ENCODE measurements around the gene STAB2.
"Not testable (repeated sequence)": the region's sequence is repeated elsewhere in the genome, so short reads cannot be mapped to it uniquely, and the experiment has no call there.

Gene STAB2

DNA sequence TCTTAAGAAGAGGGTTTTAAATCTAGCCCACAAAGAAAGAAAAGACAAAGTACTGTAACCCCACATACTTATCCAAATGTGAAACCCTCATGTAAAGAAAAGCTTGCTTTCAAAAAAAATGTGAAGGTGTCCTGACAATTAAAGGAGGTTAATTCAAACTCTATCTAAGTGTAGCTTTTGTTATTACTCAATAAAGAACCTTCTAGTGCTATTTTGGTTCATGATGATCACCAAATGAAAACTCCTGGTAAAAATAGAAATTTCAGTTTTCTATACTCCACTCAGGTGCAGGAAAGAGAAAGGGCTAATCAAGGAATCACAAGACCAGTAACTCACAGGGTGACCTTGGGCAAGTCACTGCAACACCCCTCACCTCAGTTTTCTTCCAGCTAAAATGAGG is 1.6 kb downstream of the STAB2 start:
- DNase-seq (ENCODE audit: low spot score): no peak

DNA sequence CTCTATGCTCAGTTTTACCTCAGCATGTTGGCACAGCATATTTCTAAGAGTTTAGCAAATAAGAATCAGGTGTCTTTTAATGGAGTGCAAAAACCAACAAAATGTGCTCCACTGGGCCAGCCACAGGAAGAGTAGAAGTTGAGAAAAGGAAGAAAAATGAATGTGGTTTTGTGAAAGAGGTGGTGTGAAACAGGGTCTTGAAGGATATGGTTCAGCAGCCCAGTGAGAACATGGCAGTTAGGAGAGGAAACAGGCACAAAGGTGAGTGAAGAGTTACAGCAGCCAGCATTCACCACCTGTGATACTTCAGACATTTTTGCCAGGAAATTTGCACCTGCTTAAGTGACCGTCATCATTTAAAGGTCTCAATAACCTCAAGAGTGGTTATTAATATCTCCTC is 2.4 kb downstream of the STAB2 start:
- no peak for DNase-seq (ENCODE audit: low spot score)

DNA sequence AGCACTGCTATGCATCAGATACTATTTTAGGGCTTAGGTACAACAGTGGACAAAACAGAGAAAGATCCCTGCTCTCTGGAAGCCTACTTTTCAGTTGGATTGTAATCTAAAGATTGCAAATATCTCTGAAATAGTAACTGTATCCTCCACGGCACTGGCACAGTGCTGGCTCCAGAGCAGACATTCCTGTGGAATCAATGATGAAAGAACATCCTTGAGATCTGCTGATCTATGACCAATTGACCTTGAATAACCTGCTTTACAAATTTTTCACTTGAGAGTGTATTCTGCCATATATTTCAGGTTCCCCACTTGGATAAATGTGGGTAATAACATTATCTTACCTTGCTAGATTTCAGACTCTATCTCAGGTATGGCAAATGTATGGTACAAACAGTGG is 3.2 kb downstream of the STAB2 start:
- no peak for DNase-seq (ENCODE audit: low spot score)

DNA sequence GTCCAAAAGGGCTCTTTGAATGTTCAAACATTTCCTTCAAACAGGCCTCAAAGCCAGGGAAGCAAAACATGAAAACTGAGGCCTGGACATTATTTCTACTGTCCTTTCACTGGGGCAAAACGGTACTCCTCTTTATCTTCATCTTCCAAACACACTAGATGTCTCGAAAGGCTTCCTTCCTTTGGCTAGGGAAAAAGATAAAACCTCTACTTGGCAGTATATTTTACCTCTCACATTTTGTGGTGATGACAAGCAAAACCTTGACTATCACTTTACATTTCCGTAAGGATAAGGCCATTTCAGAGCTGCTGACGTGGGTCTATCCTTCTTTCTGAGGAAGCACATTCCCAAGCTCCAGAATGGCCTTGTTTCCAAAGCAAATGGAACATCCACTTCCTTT is 9.9 kb downstream of the STAB2 start:
- DNase-seq (ENCODE audit: low spot score): no peak

DNA sequence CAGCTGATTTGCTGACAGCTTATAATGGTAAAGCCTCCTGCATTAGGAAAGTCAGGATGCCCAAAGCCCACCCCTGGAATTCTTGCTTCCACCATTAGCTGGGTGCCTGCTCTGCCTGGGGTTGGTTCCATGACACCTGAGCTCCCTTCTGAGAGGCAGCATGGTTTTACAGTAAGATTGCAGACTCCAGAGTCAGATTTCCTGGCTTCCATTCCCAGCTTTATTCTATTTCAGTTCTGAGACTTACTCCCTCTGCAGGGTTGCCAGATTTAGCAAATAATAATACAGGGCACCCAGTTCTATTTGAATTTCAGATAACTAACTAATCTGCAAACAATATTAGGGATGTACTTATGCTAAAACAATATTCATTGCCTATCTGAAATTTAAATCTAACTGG is 12.2 kb downstream of the STAB2 start:
- no peak for DNase-seq (ENCODE audit: low spot score)

DNA sequence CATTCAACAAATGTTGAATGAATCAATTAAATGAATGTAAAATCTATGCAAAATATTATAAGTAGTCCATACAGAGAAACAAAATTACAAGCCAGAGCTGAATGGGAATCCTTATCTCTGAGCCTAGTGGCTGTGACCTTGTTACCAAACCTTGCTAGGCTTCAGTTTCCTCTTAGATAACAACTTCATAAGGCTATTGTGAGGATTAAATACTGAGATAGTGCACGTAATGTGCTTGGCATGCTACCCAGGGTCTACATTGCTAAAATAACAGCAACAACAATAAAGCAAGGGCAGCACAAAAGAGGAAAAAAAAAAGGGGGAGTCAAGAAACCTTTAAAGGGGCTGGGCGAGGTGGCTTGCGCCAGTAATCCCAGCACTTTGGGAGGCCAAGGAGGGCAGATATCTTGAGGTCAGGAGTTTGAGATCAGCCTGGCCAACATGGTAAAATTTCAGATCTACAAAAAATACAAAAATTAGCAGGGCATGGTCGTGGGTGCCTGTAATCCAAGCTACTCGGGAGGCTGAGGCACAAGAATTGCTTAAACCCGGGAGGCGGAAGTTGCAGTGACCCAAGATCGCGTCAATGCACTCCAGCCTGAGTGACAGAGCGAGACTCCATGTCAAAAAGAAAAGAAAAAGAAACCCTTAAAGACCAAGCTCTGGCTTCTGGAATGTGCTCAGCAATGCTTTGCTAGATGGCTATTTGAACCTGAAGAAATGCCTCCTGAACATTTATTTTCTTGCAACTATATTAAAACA is 14.1 kb downstream of the STAB2 start:
- no peak for DNase-seq (ENCODE audit: low spot score)

DNA sequence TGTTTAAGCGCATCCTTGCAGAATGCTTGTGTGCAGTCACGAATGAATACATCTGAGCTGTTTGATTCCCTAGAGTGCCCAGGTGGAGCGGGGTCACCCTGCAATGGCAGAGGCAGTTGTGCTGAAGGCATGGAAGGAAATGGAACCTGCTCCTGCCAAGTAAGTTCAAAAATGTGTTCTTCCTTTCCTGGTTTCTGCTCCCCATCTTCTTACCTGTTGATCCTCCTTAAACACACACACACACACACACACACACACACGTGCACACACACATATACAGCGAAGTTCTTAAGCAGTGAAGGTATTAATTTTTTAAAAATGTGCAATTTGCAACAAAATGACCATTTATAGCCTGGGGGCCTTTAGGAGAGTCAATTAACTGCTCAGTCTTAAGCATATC is 33.3 kb downstream of the STAB2 start:
- DNase-seq (ENCODE audit: low spot score): no peak

DNA sequence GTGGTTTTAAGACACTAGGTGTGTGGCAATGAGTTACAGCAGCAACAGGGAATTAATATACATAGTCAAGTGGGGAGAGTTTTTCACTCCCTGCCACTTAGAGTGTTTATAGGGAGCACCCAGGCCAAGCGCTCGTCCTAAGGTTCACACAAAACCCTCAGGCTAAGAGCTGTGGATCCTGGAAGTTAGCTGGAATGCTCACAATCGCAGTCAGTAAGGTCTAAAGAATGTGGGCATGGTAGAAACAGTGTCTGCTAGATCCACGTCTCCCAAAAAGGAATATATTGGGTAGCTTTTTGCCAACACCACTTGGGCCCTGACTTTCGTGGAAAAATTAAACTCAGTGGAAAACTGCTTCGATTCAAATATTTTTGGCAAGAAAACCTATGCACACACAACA is 36.6 kb downstream of the STAB2 start:
- no peak for DNase-seq (ENCODE audit: low spot score)

DNA sequence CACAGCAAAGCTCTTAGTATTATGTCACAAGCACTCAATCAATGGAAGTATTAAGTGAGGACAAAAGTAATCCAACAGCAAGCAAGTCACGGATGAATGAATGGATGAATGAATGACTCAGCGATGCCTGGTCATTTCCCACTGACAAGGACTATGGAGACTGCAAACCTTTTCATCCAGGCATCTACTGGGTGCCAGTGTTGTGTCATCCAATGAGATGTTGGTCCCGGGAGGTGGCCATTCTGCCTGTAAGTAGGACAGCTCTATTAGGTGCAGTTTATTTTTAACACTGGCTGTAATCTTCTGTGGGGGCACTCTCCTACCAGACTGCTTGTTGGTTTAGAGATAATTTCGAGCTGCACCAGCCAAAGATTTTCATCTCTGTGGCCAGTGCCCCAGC is 39.4 kb downstream of the STAB2 start:
- DNase-seq (ENCODE audit: low spot score): no peak

DNA sequence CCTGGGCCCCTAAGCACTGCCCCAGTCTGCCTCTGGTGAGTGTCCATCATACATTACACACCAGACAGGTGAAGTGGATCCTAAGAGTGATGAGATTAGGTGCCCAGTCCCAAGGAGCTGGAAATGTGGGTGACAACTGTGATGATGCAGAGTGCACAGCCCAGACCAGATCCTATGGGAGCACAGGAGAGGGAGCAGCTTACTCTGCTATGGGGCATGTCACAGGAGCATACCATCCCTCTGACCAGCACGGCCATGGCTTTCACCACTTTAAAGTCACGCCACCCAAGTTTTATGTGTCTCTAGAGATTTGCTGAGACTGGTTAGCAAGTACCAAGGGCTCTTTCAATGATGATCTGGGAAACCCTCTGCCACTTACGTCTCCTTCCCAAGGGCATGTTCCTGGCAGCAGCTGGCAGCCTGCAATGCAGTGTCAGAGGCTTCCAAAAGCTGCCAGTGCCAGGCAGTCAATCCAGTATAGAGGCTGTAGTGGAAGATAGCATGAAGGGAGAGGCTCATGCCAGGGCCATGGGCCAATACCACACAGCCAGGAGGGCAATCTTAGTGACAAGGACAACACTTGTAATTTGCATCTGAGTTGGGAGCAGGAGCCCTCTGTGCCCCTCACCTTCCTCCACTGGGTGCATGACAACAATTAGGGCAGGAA is 40.2 kb downstream of the STAB2 start:
- no peak for DNase-seq (ENCODE audit: low spot score)

DNA sequence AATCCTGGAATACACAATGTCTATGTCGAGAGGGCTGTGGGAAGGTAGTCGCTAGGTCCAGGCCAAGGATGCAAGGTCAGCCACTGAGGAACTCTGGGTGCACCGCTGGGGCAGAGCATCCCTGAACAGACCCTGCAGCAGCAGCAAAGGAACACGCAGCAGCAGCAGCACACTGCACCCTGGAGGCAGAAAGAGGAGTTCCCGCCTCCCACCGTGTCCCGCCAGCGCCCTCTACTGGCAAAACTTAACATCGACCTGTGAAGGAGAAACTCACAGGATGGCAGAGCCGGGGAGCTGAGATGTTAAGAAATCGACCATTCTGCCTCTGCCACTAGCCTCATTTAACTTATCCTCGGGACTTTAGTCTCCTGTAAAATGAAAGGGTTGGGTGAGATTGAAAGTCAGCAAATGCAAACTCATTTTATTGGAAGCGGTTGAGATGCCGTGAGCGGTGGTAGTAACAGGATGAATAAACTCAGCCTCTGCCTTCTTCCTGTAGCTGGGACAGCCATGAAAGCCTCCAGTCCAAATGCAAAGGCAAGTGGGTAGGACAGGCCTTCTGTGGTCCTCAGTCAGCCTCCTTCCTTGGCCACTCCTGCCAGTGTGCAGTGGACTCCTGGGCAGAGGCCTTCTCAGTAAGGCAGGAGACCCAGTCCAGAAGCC is 45.6 kb downstream of the STAB2 start:
- DNase-seq (ENCODE audit: low spot score): peak; percentile 71

DNA sequence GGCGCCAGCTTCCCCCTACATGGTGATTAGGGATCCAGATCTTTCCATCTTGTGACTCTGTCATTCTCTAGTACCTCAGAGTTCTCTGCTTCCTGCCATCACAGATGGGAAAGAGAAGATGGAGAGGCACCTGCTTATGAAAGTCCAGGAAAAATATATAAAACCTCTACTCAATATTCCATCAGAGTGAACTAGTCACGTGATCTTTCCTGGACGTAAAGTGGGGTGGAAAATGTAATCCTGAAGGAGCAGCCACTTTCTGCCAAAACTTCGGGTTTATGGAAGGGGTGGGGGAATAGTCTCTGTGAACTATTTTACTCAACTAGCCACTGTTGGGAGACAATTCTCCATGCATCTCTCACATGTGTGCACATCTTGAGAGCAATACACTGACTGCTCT is 47.7 kb downstream of the STAB2 start:
- no peak for DNase-seq (ENCODE audit: low spot score)

DNA sequence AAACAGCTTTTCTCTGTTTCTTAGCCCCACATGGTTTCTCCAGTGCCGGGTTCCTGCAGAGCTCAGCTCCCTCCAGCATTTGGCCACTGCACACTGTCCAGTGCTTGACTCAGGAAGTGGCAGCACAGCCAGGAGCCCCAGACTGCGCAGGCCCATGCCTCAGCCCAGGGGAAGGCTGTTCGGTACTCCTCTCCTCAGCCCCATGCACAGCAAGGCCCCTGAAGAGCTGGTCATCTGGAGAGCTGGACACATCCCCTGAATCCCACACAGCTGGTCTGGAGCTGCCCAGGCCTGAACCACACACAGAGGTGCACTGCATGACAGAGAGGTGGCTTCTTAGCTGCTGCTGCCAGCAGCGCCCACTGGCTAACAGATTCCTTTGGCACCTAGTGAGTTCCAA is 48.3 kb downstream of the STAB2 start:
- no peak for DNase-seq (ENCODE audit: low spot score)

DNA sequence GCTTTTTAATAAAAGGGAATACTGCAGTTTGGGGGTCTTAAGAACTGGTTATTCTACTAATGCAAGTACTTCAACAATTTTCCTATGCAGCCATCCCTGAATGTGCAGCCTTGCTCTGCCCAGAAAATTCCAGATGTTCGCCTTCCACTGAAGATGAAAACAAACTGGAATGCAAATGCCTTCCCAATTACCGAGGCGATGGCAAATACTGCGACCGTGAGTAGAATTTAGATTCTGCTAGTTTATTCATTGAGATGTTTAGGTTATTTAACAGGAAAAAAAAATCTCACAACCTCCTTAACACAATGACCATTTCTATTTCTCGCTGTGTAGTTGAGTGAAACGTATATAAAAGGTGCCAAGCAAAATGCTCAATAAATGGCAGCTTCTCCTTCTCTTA is 49.9 kb downstream of the STAB2 start:
- DNase-seq (ENCODE audit: low spot score): no peak

DNA sequence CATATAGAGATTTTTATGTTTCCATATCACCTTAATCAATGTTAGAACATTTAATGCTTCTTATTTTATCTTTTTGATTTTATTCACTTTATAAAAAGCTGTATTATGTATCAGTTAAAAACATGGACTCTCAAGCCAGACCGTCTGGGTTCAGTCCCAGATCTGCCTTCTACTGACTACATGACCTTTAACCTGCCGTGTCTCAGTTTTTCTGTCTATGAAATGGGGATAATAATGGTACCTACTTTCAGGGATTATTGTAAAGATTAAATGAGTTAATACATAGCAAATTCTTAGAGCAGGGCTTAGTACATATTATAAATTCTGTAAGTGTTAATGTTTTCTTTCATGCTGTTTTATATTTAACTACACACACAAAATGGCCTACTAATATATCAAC is 50.4 kb downstream of the STAB2 start:
- DNase-seq (ENCODE audit: low spot score): no peak

DNA sequence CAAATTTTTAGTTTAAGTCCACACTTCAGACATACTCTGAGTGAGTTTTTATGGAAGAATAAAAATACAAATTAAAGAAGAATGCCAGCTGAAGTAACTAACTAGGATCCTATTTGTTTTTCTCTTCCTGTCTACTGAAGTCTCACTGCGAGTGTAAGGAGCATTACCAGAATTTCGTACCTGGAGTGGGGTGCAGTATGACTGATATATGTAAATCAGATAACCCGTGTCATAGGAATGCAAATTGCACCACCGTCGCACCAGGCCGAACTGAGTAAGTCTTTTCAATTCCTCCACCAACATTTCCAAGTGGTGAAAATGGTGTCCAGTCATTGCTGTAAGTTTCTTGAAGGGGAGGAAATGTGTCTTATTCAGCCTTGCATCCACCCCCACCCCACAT is 52.9 kb downstream of the STAB2 start:
- DNase-seq (ENCODE audit: low spot score): no peak

DNA sequence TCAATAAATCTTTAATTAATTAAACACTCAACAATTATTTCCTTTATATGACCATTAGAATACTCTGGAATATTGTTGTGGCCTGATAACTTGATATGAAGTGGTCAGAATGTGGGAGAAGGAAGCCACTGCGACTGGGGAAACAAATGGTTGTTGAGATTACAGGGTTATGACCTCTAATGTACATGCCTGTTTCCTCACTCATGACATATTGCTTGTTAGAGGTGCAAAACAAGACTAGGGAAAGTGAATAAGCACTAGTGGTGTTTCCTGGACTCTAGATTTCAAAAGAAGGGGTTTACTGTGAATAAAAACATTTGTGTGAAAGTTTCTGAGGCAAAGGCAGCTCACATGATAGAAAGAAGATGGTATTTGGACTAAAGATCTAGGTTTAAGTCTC is 53.3 kb downstream of the STAB2 start:
- no peak for DNase-seq (ENCODE audit: low spot score)

DNA sequence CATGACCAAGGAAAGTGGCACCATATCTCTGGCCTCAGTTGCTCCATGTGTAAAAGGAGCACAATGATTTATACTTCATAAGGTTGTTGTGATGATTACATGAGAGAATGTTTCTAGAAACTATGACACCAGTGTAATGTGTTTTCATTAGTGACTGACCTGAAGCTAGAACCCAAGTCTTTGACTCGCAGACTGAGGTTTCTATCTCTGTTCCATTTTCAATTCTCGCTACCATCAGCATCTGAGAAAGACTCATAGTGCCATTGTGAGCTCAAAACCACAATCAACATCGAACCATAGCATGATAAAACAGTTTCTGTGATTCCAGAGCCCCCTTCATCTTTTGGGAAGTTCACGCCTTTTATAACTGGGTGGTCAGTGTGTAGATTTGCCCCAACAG is 53.8 kb downstream of the STAB2 start:
- DNase-seq (ENCODE audit: low spot score): no peak

DNA sequence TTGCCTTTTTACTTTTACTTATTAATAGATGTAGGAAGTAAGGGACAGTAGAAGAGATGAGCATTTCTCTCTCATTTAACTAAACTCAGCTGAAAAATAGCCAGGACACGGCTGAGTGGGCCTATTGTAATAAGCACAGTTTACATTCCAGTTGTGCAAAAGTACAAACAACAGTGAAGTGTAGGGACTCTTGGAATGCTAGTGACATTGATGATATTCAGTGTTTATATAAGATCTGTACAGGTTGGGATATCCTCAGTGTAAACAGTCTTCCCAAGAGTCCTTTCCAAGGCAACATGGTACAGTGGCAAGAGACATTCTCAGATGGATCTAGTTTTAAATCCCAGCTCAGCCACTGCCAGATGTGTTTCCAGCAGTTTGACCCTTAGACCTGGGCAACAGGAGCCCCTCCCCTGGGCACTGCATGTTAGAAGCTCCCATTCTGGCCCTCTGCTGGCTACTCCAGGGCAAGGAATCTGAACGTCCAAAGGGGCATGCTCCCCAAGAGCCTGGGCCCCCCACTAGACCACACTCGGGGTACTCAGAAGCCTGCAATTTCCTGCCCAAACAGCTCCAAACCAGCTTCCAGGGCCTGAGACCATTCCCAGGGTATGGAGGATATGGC is 55.3 kb downstream of the STAB2 start:
- no peak for DNase-seq (ENCODE audit: low spot score)

DNA sequence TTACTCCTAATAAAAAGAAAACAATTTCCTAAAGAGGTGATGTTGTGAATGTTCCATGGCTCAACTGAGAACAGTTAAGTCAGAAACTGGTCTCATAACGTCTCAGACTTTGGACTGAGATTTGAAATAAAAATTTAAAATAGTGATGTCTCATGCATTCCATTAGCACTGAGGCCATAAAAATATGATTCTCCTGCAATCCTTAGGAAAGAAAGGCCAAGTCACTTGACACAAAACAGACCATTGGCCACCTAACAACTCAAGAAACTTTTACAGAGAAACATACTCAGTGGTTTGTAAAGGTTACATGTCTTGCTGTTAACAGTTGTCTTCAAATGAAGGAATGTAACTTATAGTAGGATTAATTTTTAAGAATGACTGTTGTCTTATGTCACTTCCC is 58.1 kb downstream of the STAB2 start:
- DNase-seq (ENCODE audit: low spot score): no peak

DNA sequence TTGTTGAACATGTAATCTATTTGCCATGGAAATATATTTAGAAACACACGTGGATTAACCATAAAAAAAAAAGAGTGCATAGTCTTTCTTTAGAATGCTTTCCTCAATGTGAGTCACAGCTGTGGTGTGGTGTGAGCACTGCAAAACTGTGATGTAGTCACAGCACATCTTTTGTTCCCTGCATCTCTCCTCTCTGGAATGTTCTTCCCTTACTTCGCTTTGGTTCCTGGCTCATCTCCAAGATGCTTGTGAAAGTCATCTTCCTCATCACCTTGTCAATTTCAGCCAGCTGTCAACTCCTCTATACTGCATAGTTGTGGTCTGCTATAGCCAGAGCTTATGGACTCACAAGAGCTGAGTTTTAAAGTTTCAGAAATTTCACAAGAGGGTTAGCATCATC is 60.2 kb downstream of the STAB2 start:
- peak; percentile 41 for DNase-seq (ENCODE audit: low spot score)

DNA sequence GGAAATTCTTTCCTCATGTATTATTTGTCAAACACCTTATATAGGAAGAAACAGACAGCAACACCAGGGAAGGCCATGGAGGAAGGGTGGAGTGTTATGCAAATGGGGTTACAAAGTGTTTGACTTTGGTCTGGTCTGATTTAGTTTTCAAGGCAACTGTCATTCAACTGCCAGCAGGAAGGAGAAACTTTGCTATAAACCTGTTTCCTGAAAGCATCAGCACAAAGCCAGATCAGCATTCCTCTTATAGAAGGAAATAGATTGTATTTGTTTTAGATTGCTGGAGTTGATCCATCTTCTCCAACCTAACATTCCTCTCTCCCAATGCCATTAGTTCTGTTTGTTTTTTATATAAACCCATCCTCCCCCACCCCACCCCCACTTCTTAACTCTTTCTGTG is 65.7 kb downstream of the STAB2 start:
- DNase-seq (ENCODE audit: low spot score): no peak

DNA sequence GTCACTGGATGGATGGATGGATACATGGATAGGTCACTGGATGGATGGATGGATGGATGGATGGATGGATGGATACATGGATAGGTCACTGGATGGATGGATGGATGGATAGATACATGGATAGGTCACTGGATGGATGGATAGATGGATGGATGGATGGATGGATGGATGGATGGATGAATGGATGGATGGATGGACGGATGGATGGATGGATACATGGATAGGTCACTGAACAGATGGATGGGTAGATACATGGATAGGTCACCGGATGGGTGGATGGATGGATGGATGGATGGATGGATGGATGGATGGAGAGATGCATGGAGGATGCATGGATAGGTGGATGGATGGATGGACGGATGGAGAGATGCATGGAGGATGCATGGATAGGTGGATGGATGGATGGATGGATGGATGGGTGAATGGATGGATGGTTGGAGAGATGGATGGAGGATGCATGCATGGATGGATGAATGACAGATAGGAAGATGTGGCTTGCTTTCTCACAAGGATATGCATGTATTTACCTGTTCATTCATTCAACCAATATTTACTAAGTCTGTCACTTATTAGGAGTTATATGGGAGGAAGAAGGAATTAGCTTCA is 66.6 kb downstream of the STAB2 start:
- not testable (repeated sequence) for DNase-seq (ENCODE audit: low spot score)
